Pulmonary artery endothelial cell (primary cell): ENCODE results near the gene ERF. TPM values are rescaled to one million over a fixed set of nuclear protein-coding genes. Genes with fewer than 3 reads are reported as not detected.

Source experiments
- DNase-seq: peaks from one replicate; pipeline ENCODE4 v3.0.0-alpha.2; 2011; ENCODE audit warnings: low read depth, low spot score
- total RNA-seq: library from RNA; depleted of rRNA; stranded (reverse); fragments of >200 nt; gene quantifications from 2 replicates; pipeline ENCODE4 v1.2.3, GENCODE V29; 2014

ERF gene
- total RNA-seq, 1 donor from 2014 or later = 22.6 TPM

- DNase-seq = no peak
Observed at GRCh38 chr19:42287017-42287826, 32.3 kb upstream of the ERF start.

- no peak for DNase-seq
Observed at GRCh38 chr19:42286349-42287016, 31.6 kb upstream of the ERF start.

GRCh38 chr19:42285988-42286348 is 31.0 kb upstream of the ERF start:
- DNase-seq = no peak

DNA sequence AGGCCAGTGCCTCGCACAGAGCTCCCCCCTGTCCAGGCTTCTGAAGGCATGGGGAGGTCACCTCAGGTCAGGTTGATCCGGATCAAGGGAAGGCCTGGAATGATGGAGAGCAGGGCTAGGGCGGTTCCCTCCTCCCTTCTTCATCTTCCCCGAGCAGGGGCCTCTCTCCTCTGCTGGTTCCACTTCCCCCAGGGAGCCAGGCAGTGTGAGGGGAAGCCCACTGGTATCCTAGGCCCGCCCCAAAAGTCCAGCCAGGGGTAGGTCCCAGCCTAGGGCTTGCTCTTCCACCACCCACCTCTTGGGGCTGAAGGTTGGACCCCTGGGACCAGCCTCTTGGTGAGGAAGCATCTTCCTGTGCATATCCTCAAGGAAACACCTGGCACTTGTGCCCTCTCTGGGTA is 30.6 kb upstream of the ERF start:
- DNase-seq = no peak

DNA sequence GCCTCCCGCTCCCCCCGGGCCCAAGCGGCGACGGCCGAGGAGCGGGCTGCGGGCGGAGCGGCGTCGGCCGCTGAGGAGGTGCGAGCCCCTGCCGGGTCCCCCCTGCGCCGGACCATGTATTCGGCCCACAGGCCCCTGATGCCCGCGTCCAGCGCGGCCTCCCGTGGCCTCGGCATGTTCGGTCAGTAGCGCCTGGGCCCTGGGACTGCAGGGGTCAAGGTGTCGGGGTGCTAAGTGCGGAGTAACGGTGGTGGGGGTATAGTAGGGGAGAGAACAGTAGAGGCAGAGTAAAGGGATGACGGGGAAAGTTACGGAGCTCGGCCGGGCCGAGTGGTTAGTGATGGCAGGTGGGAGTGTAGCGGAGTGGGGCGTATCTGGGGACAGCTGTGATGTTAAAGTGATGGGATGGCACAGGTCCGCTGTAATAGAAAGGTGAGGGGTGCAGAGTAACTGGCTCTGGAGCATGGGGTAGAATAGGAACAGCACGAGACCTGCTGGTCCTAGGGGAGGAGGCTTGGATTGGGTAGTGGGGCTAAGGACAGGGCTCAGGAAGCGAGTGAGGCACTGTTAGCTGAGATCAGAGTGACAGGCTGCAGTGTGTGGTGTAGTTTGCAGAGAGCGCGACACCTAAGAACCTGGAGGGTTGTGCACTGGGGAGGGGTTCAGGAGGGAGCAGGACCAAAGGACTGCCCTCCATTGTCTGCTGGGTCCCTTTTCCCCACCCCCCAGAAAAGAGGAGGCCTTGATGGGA is 29.8 kb upstream of the ERF start:
- DNase-seq = no peak

DNA sequence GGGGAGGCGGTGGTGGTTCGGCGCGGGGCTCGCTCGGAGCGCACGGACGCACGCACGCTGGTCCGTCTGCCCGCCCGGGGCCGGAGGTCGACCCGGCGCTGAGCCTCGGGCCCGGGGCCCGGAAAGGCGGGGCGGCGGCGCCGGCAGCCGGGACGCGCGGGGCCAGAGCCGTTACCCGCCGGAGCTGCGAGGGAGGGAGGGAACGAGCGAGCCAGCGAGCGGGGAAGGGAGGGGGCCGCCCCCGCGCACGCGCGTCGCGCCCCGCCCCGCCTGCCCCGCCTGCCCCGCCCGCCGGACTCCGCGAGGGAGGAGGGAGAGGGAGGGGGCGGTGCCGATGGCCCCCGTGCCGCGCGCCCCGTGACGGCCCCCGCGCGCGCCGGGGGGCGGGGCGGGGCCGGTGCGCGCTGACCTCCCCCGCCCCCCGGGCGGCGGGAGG is 29.2 kb upstream of the ERF start:
- no peak for DNase-seq

DNA sequence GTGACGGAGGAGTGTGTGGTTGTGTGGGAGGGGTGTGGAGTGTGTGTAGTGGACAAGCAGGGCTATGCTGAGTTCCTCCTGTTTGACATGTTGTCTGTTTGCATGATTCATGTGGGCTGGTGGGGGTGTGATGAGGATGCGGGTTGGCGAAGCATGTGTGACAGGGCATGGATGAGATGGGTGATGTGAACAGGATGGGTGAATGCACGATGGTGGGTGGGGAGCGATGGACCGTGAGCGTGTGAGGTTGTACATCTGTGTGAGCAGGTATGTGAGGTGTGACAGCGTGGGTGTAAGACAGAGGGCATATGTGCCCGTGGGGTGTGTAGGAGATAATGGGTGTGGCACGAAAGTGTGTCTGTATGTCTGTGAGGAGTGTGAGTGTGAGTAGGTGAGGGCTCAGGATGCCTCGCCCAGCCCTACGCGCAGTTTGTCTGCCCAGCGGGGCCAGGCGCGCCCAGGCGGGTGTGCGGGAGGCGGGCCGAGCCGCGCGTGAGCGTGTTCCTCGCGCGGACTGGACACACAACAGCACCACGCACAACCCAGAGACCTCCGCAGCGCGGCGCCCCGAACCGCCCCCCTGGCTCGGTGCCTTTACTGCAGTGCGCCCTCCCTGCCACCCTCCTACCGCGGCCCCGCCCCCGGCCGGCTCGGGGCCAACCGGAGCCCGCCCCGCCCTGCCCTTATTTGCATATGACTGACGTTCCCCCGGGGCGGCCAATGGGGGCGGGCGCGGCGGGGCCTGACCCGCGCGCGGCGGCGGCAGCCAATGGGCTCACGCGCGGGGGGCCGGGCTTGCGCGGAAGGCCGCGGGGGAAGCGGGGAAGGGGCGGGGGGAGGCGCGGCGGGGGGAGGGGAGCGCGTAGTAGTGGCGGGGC is 28.5 kb upstream of the ERF start:
- DNase-seq = peak; percentile 69

GRCh38 chr19:42282819-42283187 is 27.9 kb upstream of the ERF start:
- no peak for DNase-seq

DNA sequence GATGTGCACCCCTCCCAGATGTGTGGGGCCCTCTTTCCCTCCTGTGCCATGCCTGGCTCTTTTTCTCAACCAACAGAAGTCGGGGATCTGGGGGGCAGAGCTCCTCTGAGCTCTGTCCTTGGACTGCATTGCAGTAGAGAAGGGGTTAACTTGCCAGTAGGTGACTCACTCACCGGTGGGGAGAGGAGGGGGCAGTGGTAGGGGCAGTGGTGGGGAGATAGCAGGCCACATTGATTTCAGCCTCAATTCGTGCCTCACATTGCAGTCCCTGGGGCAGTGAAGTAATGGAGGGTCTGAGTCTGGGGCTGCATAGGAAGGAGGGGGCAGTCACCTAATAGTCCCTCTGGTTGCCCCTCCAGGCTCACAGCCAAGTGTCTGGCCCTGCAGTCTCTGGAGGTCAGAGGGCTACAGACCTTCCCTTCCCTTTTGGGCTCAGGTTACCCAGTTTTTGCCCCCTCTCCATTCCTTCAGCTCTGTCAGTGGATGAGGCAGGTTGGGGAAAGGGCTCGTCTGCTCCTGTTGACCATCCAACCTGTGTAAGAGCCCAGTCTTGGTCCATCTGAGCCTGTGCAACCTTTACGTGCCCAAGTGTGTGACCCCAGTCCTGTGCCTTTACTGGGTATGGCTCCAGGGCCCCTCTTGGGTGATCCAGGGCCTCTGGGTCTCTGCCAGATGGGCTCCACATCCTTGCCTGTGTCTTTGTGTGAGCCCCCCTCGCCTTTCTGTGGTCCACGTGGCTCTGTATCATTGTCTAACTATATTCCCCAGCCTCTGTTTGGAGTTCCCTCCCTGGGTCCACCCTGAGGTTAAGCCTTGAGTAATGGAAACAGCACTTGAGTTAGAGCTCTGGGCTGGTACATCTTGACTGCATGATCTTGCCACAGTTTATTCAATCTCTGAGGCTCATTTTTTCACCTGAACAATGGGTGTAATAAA is 27.2 kb upstream of the ERF start:
- no peak for DNase-seq

DNA sequence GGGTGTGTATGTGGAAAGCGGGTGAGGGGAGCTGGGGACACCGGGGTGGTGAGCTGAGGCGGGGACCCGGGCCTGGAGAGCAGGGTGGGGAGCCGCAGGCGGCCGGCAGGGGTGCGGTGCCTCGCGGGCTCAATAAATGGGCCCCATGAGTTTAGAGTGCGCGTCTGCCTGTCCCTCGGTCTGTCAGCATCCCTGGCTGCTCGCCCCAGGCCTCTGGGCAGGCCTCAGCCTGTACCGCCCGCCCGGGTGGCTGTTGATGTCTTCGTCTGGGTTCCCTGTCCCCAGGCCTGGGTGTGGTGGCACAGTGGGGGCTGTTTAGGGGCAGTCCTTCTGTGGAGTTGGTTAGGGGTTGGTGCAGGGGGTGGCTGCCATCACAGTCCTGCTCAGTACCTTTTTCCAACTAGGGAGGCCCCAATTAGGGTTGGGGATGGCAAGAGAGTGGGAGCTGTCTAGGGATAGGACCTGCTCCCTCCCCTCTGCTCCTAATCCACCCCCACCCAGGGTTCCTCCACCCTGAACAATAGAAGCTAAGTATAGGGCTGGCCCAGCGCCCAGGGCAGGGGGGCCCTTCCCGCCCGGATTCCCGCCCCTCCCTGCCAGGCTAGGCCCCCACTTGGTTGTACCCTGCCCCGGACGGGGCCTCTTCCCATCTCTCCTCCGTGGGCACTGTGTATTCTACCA is 26.4 kb upstream of the ERF start:
- no peak for DNase-seq

DNA sequence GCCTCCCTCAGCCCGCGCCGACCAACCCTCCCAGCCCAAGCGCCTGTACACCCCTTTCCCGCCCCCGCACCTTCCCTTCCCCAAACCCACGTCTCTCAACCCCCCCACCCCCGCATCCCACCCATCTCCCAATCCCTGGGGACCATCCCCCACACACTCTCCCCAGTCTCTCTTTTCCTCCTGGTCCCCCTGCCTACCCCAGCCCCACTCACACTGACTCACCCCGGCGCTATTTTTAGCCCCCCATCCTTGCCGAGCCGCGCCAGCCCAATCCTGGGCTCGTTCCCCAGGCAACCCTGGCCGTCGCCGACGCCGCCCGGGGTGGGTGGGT is 25.9 kb upstream of the ERF start:
- DNase-seq = no peak

DNA sequence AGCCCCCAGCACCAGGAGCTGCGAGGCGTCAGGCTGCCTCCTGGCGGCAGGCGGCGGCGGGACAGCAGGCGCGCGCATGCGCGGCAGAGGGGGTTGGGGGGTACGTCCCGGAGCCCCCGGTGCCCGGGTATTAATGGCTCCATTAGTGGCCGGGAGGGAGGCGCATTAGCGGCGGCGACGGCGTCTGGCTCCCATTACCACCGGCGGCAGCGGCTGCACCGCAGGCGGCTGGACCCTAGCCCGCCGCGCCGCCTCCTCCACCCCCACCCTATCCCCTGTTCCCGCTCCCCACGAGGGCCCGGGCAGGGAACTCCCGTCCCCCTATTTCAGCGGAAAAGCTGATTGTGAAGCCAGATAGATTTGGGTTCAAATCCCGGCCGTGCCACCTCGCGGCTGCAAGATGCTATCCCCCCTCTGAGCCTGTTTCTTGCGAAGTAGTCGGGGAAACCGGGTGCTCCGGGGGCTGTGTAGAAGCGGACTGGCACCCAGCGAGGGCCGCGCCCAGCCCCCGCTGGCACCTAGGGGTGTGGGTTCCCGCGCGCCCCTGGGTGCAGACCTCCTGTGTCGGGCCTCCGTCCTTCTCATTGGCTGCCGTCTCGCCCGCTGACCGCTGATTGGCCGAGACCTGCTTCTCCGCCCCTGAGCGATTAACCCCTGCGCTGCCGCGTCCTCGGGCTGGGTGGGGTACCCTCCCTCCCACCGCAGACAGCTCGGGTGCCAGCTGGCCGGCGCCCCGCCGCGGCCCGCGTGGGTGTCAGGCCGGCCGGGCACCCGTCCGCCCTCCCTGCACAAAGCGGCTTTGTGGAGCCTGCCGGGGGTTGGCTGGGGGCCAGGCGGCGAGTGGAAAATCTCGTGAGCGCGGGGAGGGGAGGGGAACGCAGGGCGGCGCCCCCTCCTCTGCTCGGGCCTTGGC is 25.2 kb upstream of the ERF start:
- no peak for DNase-seq

DNA sequence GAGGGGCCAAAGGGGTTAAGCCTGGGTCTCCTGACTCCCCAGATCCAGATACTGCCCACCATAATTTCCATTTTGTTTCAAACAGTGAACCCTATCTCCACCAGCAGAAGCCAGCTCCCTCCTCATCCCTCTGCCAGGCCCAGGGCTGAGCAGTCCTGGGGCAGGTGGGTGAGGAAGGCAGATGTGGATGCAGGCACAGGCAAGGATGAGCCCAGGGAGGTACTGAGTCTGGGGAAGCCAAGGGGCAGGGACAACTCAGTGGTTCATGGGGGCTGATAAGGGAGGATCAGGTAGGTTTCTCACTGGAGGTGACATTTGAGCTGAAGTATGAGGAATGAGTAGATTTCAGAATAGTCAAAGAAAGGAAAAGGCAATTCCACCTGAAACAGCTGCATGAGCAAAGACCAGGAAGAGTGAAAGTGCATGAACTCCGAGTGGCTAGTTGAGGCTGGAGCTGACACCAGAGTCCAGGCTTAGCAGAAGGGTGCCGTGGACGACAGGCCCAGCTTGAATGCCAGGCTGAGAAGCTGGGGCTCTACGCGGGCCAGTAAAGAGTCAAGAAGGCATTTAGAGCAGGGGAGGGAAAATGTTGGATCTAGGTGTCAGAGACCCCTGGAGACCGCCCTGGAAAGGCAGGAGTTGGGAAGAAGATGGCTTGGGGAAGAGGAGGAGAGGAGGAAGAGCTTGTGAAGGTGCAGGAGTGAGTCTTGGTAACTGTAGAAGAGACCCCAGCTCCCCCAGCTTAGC is 24.4 kb upstream of the ERF start:
- DNase-seq = no peak

DNA sequence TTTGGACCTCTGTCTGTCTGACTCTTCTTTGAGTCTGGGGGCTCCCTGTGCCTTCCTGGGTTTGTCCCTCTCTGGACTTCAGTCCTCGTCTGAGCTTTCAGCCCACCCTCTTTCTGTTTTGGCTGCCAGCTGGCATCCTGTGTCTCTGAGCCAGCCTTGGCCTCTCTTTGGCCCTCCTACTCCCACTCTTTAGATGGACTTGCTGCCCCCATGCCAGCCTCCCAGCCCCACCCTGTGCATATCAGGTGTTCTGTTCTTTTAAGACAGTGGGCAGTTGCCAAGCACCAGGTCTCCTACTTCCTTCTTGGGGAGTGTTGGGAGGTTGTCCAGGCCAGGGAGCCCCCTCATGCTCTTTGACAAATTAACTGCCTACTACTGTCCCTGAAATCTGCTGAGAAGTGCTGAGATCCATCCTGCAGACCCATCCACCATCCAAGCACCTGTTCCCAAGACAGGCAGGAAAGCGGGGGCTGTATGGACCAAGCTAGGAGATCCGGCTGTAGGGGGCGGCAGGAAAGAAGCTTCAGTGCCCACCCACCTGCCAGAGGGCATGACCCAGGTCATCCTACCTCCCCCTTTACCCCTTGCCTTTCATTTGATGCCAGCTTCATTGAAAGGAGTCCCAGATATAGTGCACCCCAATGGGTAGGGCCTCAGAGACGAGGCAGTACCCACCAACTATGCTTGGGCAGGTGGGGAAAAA is 23.7 kb upstream of the ERF start:
- DNase-seq = no peak

- DNase-seq = no peak
Observed at GRCh38 chr19:42277821-42278451, 23.0 kb upstream of the ERF start.

- no peak for DNase-seq
Observed at GRCh38 chr19:42276821-42277220, 21.9 kb upstream of the ERF start.

DNA sequence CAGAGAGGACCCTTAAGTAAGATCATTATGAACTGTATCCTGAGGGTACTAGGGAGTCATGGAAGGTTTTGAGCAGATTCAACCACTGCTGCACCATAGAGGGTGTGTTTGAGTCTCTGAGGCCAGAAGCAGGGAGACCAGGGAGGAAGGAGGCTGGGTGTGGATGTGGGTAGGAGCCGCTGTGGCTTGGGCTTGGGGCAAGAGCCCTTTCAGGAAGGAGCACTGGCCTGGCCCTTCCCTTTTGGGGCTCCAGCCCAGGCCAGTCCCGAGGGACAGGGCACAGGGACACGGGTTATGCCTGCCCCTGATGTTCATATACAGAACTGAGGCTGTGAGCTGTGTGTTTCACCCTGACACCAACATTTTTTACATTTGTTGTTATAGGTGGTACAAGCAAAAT is 21.4 kb upstream of the ERF start:
- no peak for DNase-seq
